Trophoblast cell (in vitro differentiated cells and primary cell): Measurements from ENCODE around the gene AOPEP.

ENCODE experiments used
- DNase-seq, 2 donors: peaks; one replicate each; pipeline ENCODE4 v3.0.0-alpha.2; 2016
- H2AFZ ChIP-seq: 2 replicates; pipeline ENCODE4 v1.6.1; 2013; ENCODE audit warnings: low read length, moderate library complexity, mild to moderate bottlenecking; ENCODE audit not compliant: insufficient read depth, poor library complexity
- H2AK5ac ChIP-seq: 2 replicates; pipeline ENCODE4 v1.6.1; 2013; ENCODE audit warnings: mild to moderate bottlenecking, low read length
- H2BK120ac ChIP-seq: 2 replicates; pipeline ENCODE4 v1.6.1; 2013; ENCODE audit warnings: low read length, mild to moderate bottlenecking, moderate library complexity; ENCODE audit not compliant: insufficient read depth, poor library complexity
- H2BK12ac ChIP-seq: 2 replicates; pipeline ENCODE4 v1.6.1; 2013; ENCODE audit warnings: mild to moderate bottlenecking, low read length, moderate library complexity
- H2BK5ac ChIP-seq: 2 replicates; pipeline ENCODE4 v1.6.1; 2013; ENCODE audit warnings: low read length, low read depth, moderate library complexity, mild to moderate bottlenecking; ENCODE audit not compliant: poor library complexity
- H3K14ac ChIP-seq: 2 replicates; pipeline ENCODE4 v1.6.1; 2013; ENCODE audit warnings: mild to moderate bottlenecking, low read length
- H3K18ac ChIP-seq: 2 replicates; pipeline ENCODE4 v1.6.1; 2013; ENCODE audit warnings: mild to moderate bottlenecking, low read length
- H3K23ac ChIP-seq: 2 replicates; pipeline ENCODE4 v1.6.1; 2013; ENCODE audit warnings: low read length
- H3K27ac ChIP-seq: 2 replicates; pipeline ENCODE4 v1.5.1; 2013; ENCODE audit warnings: low read depth, mild to moderate bottlenecking, inconsistent platforms, low read length, moderate library complexity
- H3K27me3 ChIP-seq: 2 replicates; pipeline ENCODE4 v1.6.1; 2013; ENCODE audit warnings: inconsistent platforms, mild to moderate bottlenecking, low read length, moderate library complexity; ENCODE audit not compliant: insufficient read depth
- H3K36me3 ChIP-seq, 2 experiments: 1 replicate in 1 of 2; 2 replicates in 1 of 2; pipeline ENCODE4 v1.6.1; 2013; ENCODE audit warnings: low read length in 2 of 2, mild to moderate bottlenecking in 2 of 2, moderate library complexity in 1 of 2; ENCODE audit not compliant: insufficient read depth in 2 of 2, control insufficient read depth in 1 of 2
- H3K4ac ChIP-seq: 2 replicates; pipeline ENCODE4 v1.6.1; 2013; ENCODE audit warnings: low read depth, mild to moderate bottlenecking, low read length, moderate library complexity
- H3K4me1 ChIP-seq, 2 experiments: 1 replicate in 1 of 2; 2 replicates in 1 of 2; pipeline ENCODE4 v1.6.1; 2013; ENCODE audit warnings: low read length in 2 of 2, mild to moderate bottlenecking in 2 of 2, moderate library complexity in 1 of 2; ENCODE audit not compliant: insufficient read depth in 2 of 2, control insufficient read depth in 1 of 2
- H3K4me2 ChIP-seq: 2 replicates; pipeline ENCODE4 v1.6.1; 2013; ENCODE audit warnings: inconsistent platforms, mild to moderate bottlenecking, low read length, moderate library complexity
- H3K4me3 ChIP-seq: 2 replicates; pipeline ENCODE4 v1.5.1; 2013; ENCODE audit warnings: mild to moderate bottlenecking, low read depth, low read length, inconsistent platforms
- H3K79me1 ChIP-seq: one replicate; pipeline ENCODE4 v1.6.1; 2013; ENCODE audit warnings: low read length
- H3K79me2 ChIP-seq: 2 replicates; pipeline ENCODE4 v1.6.1; 2013; ENCODE audit warnings: low read length, mild to moderate bottlenecking; ENCODE audit not compliant: control insufficient read depth, insufficient read depth, poor library complexity
- H3K9ac ChIP-seq: 2 replicates; pipeline ENCODE4 v1.6.1; 2013; ENCODE audit warnings: mild to moderate bottlenecking, low read length
- H3K9me3 ChIP-seq: 2 replicates; pipeline ENCODE4 v1.6.1; 2013; ENCODE audit warnings: low read depth, mild to moderate bottlenecking, control low read depth, inconsistent platforms, low read length; ENCODE audit not compliant: insufficient read depth
- H4K12ac ChIP-seq: 2 replicates; pipeline ENCODE4 v1.6.1; 2013; ENCODE audit warnings: low read depth, mild to moderate bottlenecking, low read length, moderate library complexity
- H4K8ac ChIP-seq: 2 replicates; pipeline ENCODE4 v1.6.1; 2013; ENCODE audit warnings: low read depth, mild to moderate bottlenecking, low read length, moderate library complexity
- H4K91ac ChIP-seq: one replicate; pipeline ENCODE4 v1.6.1; 2013; ENCODE audit warnings: low read depth, mild to moderate bottlenecking, low read length, moderate library complexity
- WGBS: extraction: QIAGEN DNeasy Blood & Tissue Kit; methylation state at CpG from one replicate; pipeline ENCODE4 v1.1.7; 2013; ENCODE audit warnings: missing lambda C conversion rate; ENCODE audit not compliant: insufficient read length, insufficient coverage; ENCODE audit errors: extremely low coverage; 5-methylcytosine and 5-hydroxymethylcytosine counted together

Gene AOPEP

DNA sequence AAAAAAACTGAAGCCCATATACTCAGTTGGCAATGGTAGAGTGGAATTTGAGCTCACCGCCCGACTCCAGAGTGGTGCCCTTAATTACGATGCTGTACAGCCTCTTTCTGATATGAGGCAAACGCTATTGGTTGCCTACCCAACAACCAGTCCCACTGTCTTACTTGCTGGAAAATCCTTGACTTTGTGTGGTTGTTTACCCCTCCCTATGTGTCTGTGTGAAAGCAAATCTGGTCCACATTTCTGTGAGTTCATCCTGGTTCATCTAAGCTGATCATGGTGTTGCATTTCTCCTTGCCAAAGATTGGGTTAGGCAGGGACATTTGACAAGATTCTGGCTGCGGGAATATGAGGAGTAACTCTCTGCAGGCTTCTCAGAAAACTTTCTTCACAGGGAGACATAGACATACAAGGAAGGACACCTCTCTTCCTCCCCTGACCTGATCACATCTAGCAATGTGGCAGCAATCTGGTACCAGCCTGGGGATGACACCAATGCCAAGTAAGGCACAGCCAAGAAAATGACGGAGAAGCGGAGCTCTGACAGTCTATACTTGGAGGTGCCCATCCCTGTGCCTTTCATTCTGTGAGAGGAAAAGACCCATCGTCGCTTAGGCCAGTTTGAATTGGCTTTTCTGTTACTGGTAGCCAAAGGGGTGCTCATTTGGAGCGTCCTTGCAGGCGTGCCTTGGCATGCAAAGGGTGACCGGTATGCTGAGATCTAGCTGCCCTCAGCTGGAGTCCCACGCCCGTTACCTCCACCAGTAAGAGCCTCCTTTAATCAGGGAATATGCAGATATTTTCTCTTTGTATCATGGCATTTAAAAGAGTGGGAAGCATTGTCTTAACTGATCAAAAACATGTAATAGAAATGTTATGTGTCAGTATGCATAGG, 124.3 kb downstream of the AOPEP start:
- Histone ChIP-seq H2BK12ac (no peak overlapping the region), H3K79me1 (no peaks in the 10 kb centered on the region), H3K36me3 (no peaks in the 10 kb centered on the region), H3K79me2 (no peaks in the 10 kb centered on the region), H4K8ac (no peak overlapping the region), H3K18ac (no peak overlapping the region), H3K9ac (no peak overlapping the region), H4K12ac (no peak overlapping the region), H2AK5ac (no peak overlapping the region), H3K23ac (no peak overlapping the region), H3K4me1 (no peaks in the 10 kb centered on the region), H3K27me3 (no peaks in the 10 kb centered on the region), H2AFZ (no peak overlapping the region), H3K4me2 (no peak overlapping the region), H3K4ac (no peak overlapping the region), H3K27ac (no peak overlapping the region), H2BK5ac (no peak overlapping the region), H4K91ac (no peak overlapping the region), H3K14ac (no peak overlapping the region), H3K4me3 (no peak overlapping the region), H3K9me3 (no peaks in the 10 kb centered on the region), H2BK120ac (no peak overlapping the region)
- DNase-seq = no peak
- WGBS = no CpG with 5 or more reads among the region's 14 CpGs

DNA sequence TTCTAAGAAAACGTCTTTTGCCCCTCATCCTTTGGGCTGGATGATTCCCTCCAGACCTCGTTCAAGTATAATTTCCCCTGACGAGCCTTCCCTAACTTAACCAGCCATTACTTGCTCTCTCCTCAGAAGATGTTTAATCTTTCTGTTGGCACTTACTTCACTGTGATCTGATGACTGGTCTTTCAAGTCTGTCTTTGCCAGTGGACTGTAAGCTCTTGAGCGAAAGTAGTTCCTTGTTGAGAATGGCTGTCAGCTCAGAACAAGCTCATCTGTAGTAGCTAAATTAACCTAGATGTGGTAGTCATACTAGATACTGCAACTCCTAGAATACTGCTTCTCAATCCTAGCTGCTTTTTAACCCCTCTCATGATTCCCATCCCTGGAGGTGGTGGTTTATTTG, 125.0 kb downstream of the AOPEP start:
- no peak overlapping the region for H3K18ac ChIP-seq
- H3K4me2 ChIP-seq = no peak overlapping the region
- H3K27me3 ChIP-seq = no peaks in the 10 kb centered on the region
- no peak overlapping the region for H2BK12ac ChIP-seq
- H4K91ac ChIP-seq = no peak overlapping the region
- H3K4me1 ChIP-seq = no peaks in the 10 kb centered on the region
- H3K14ac ChIP-seq = no peak overlapping the region
- no peaks in the 10 kb centered on the region for H3K36me3 ChIP-seq
- no peaks in the 10 kb centered on the region for H3K79me1 ChIP-seq
- H2AK5ac ChIP-seq = no peak overlapping the region
- H3K4ac ChIP-seq = no peak overlapping the region
- H3K4me3 ChIP-seq = no peak overlapping the region
- H2BK120ac ChIP-seq = no peak overlapping the region
- no peak overlapping the region for H4K12ac ChIP-seq
- H3K23ac ChIP-seq = no peak overlapping the region
- WGBS = no CpG with 5 or more reads among the region's 4 CpGs
- H2AFZ ChIP-seq = no peak overlapping the region
- H4K8ac ChIP-seq = no peak overlapping the region
- no peaks in the 10 kb centered on the region for H3K9me3 ChIP-seq
- H2BK5ac ChIP-seq = no peak overlapping the region
- H3K9ac ChIP-seq = no peak overlapping the region
- H3K79me2 ChIP-seq = no peaks in the 10 kb centered on the region
- no peak overlapping the region for H3K27ac ChIP-seq
- DNase-seq = no peak

DNA sequence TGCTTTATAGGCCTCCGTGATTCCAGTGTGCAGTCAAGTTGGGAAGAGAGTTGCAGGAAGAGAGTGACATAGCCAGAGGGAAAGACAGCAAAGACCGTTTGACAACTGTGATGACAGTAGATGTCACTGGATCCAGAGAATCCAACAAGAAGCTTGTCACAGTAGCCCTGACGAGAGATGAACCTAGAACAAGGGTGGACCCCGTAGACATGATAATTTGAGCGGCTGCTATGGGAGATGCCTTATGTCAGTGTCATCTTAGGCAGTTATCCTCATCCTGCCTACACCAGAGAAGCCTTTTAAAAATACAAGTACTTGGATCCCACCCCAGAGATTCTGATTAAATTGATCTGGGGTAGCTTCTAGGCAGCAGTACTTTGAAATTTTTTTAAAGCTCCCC, 125.4 kb downstream of the AOPEP start:
- no peak overlapping the region for H4K91ac ChIP-seq

DNA sequence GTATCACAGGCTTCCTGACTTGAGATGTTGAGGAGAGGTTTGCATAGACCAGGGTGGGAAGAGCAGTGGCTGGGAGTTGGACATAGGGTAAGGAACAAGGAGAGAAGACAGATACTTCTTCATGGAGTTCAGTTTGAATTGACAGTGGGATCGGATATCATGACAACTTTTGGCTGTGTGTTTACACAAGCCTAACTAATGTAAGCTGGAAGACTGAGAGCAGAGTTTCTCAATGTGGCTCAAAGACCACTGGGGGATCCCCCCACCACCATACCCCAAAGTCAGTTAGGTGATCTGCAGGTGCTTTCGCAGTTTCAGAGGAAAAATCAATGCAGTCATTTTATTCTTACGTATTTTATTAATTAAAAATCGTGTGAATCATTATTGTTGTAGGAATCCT, 125.9 kb downstream of the AOPEP start:
- Histone ChIP-seq H4K12ac (no peak overlapping the region), H3K79me2 (no peaks in the 10 kb centered on the region)

More for the DNA sequence above, 125.4 kb downstream of the AOPEP start:
- H4K8ac ChIP-seq = no peak overlapping the region
- H2BK5ac ChIP-seq = no peak overlapping the region
- no peak overlapping the region for H3K4me2 ChIP-seq
- no peak overlapping the region for H3K14ac ChIP-seq
- no peak overlapping the region for H2BK120ac ChIP-seq
- no peak overlapping the region for H3K4ac ChIP-seq
- H3K23ac ChIP-seq = no peak overlapping the region
- no peak overlapping the region for H4K12ac ChIP-seq
- no peaks in the 10 kb centered on the region for H3K36me3 ChIP-seq
- no peak overlapping the region for H3K4me3 ChIP-seq
- no peak for DNase-seq
- H3K27ac ChIP-seq = no peak overlapping the region
- no peak overlapping the region for H2BK12ac ChIP-seq
- H3K9me3 ChIP-seq = no peaks in the 10 kb centered on the region
- H2AK5ac ChIP-seq = no peak overlapping the region
- H3K27me3 ChIP-seq = no peaks in the 10 kb centered on the region
- H3K18ac ChIP-seq = no peak overlapping the region
- H2AFZ ChIP-seq = no peak overlapping the region
- H3K4me1 ChIP-seq = no peaks in the 10 kb centered on the region
- no peaks in the 10 kb centered on the region for H3K79me1 ChIP-seq
- WGBS = no CpG with 5 or more reads among the region's 5 CpGs
- no peak overlapping the region for H3K9ac ChIP-seq
- H3K79me2 ChIP-seq = no peaks in the 10 kb centered on the region

More for the DNA sequence above, 125.9 kb downstream of the AOPEP start:
- Histone ChIP-seq H2BK12ac (no peak overlapping the region), H3K4me3 (no peak overlapping the region), H3K4me2 (no peak overlapping the region), H3K14ac (no peak overlapping the region), H3K4me1 (no peaks in the 10 kb centered on the region), H4K91ac (no peak overlapping the region), H3K27me3 (no peaks in the 10 kb centered on the region), H3K9ac (no peak overlapping the region), H2AK5ac (no peak overlapping the region), H2BK5ac (no peak overlapping the region), H3K27ac (no peak overlapping the region), H3K79me1 (no peaks in the 10 kb centered on the region), H4K8ac (no peak overlapping the region), H2BK120ac (no peak overlapping the region), H3K36me3 (no peaks in the 10 kb centered on the region), H3K23ac (no peak overlapping the region), H3K18ac (no peak overlapping the region), H3K4ac (no peak overlapping the region), H2AFZ (no peak overlapping the region), H3K9me3 (no peaks in the 10 kb centered on the region)
- no peak for DNase-seq
- WGBS = no CpG with 5 or more reads among the region's 4 CpGs
